ENCODE data around the gene HEPHL1. TPM values are rescaled to one million over a fixed set of nuclear protein-coding genes. Genes with fewer than 3 reads are reported as not detected.

Gene HEPHL1
- total RNA-seq, 3 donors from 2014 or later, result not detected

GRCh38 chr11:94084164-94084563 is 63.0 kb downstream of the HEPHL1 start:
- no peaks in the 10 kb centered on the region for H3K9me3 Mint-ChIP-seq
- no peak overlapping the region for H3K4me3 Mint-ChIP-seq
- DNase-seq (no peak), ATAC-seq (no peak)
- peaks cover 5% of the 10 kb centered on the region for H3K27me3 Mint-ChIP-seq (ENCODE audit: low read depth)
- H3K4me1 Mint-ChIP-seq (ENCODE audit: low read depth), result no peaks in the 10 kb centered on the region
- no peaks in the 10 kb centered on the region for H3K36me3 Mint-ChIP-seq (ENCODE audit: insufficient read depth)

GRCh38 chr11:94088906-94089305 is 67.8 kb downstream of the HEPHL1 start:
- H3K9me3 Mint-ChIP-seq, result no peaks in the 10 kb centered on the region
- DNase-seq (no peak), ATAC-seq (no peak)
- peaks cover 6% of the 10 kb centered on the region for H3K27me3 Mint-ChIP-seq (ENCODE audit: low read depth)
- no peak overlapping the region for H3K4me3 Mint-ChIP-seq
- H3K4me1 Mint-ChIP-seq (ENCODE audit: low read depth), result no peaks in the 10 kb centered on the region
- H3K36me3 Mint-ChIP-seq (ENCODE audit: insufficient read depth), result no peaks in the 10 kb centered on the region

- Mint-ChIP-seq H3K36me3 (ENCODE audit: insufficient read depth) (no peaks in the 10 kb centered on the region), H3K27me3 (ENCODE audit: low read depth) (peaks cover 6% of the 10 kb centered on the region), H3K9me3 (no peaks in the 10 kb centered on the region), H3K4me1 (ENCODE audit: low read depth) (no peaks in the 10 kb centered on the region), H3K4me3 (no peak overlapping the region)
- ATAC-seq (no peak), DNase-seq (no peak)
Measured at GRCh38 chr11:94089341-94089740, 68.2 kb downstream of the HEPHL1 start.

GRCh38 chr11:94090401-94090800 is 69.2 kb downstream of the HEPHL1 start:
- Mint-ChIP-seq H3K4me3 (no peak overlapping the region), H3K9me3 (no peaks in the 10 kb centered on the region), H3K36me3 (ENCODE audit: insufficient read depth) (no peaks in the 10 kb centered on the region), H3K4me1 (ENCODE audit: low read depth) (no peaks in the 10 kb centered on the region), H3K27me3 (ENCODE audit: low read depth) (peaks cover 6% of the 10 kb centered on the region)
- ATAC-seq, result no peak
- no peak for DNase-seq

- ATAC-seq (no peak), DNase-seq (no peak)
- H3K4me3 Mint-ChIP-seq, result no peak overlapping the region
- H3K4me1 Mint-ChIP-seq (ENCODE audit: low read depth), result no peaks in the 10 kb centered on the region
- no peaks in the 10 kb centered on the region for H3K9me3 Mint-ChIP-seq
- H3K27me3 Mint-ChIP-seq (ENCODE audit: low read depth), result peaks cover 6% of the 10 kb centered on the region
- H3K36me3 Mint-ChIP-seq (ENCODE audit: insufficient read depth), result no peaks in the 10 kb centered on the region
Measured at GRCh38 chr11:94091091-94091490, 69.9 kb downstream of the HEPHL1 start.

- Mint-ChIP-seq H3K36me3 (ENCODE audit: insufficient read depth) (no peaks in the 10 kb centered on the region), H3K4me3 (no peak overlapping the region), H3K27me3 (ENCODE audit: low read depth) (peaks cover 3% of the 10 kb centered on the region), H3K4me1 (ENCODE audit: low read depth) (no peaks in the 10 kb centered on the region), H3K9me3 (peaks cover 18% of the 10 kb centered on the region)
- DNase-seq, result no peak
- ATAC-seq, result no peak
Measured at GRCh38 chr11:94100253-94100652, 79.1 kb downstream of the HEPHL1 start.

- peaks cover 4% of the 10 kb centered on the region for H3K27me3 Mint-ChIP-seq (ENCODE audit: low read depth)
- no peaks in the 10 kb centered on the region for H3K36me3 Mint-ChIP-seq (ENCODE audit: insufficient read depth)
- H3K4me1 Mint-ChIP-seq (ENCODE audit: low read depth), result no peaks in the 10 kb centered on the region
- no peak overlapping the region for H3K4me3 Mint-ChIP-seq
- DNase-seq (no peak), ATAC-seq (no peak)
- peaks cover 2% of the 10 kb centered on the region for H3K9me3 Mint-ChIP-seq
Measured at GRCh38 chr11:94103471-94103870, 82.3 kb downstream of the HEPHL1 start.

GRCh38 chr11:94104734-94105133 is 83.6 kb downstream of the HEPHL1 start:
- Mint-ChIP-seq H3K9me3 (no peaks in the 10 kb centered on the region), H3K36me3 (ENCODE audit: insufficient read depth) (no peaks in the 10 kb centered on the region), H3K4me3 (no peak overlapping the region), H3K4me1 (ENCODE audit: low read depth) (no peaks in the 10 kb centered on the region), H3K27me3 (ENCODE audit: low read depth) (peaks cover 3% of the 10 kb centered on the region)
- DNase-seq (no peak), ATAC-seq (no peak)

GRCh38 chr11:94106716-94107115 is 85.6 kb downstream of the HEPHL1 start:
- H3K4me1 Mint-ChIP-seq (ENCODE audit: low read depth), result no peaks in the 10 kb centered on the region
- peaks cover 8% of the 10 kb centered on the region for H3K27me3 Mint-ChIP-seq (ENCODE audit: low read depth)
- no peak for ATAC-seq
- H3K9me3 Mint-ChIP-seq, result no peaks in the 10 kb centered on the region
- DNase-seq, result no peak
- H3K36me3 Mint-ChIP-seq (ENCODE audit: insufficient read depth), result no peaks in the 10 kb centered on the region
- H3K4me3 Mint-ChIP-seq, result no peak overlapping the region

GRCh38 chr11:94107363-94107762 is 86.2 kb downstream of the HEPHL1 start:
- no peaks in the 10 kb centered on the region for H3K4me1 Mint-ChIP-seq (ENCODE audit: low read depth)

GRCh38 chr11:94111241-94111640 is 90.1 kb downstream of the HEPHL1 start:
- DNase-seq (no peak), ATAC-seq (no peak)
- H3K36me3 Mint-ChIP-seq (ENCODE audit: insufficient read depth), result no peaks in the 10 kb centered on the region
- H3K9me3 Mint-ChIP-seq, result no peaks in the 10 kb centered on the region
- H3K4me3 Mint-ChIP-seq, result no peak overlapping the region
- H3K4me1 Mint-ChIP-seq (ENCODE audit: low read depth), result no peaks in the 10 kb centered on the region
- peaks cover 8% of the 10 kb centered on the region for H3K27me3 Mint-ChIP-seq (ENCODE audit: low read depth)

More at GRCh38 chr11:94107363-94107762, 86.2 kb downstream of the HEPHL1 start:
- DNase-seq (no peak), ATAC-seq (no peak)
- no peak overlapping the region for H3K4me3 Mint-ChIP-seq
- no peaks in the 10 kb centered on the region for H3K9me3 Mint-ChIP-seq
- peaks cover 9% of the 10 kb centered on the region for H3K27me3 Mint-ChIP-seq (ENCODE audit: low read depth)
- H3K36me3 Mint-ChIP-seq (ENCODE audit: insufficient read depth), result no peaks in the 10 kb centered on the region

GRCh38 chr11:94111660-94112059 is 90.5 kb downstream of the HEPHL1 start:
- H3K9me3 Mint-ChIP-seq, result no peaks in the 10 kb centered on the region
- no peak overlapping the region for H3K4me3 Mint-ChIP-seq

GRCh38 chr11:94112206-94112953 is 91.2 kb downstream of the HEPHL1 start:
- Mint-ChIP-seq H3K4me1 (ENCODE audit: low read depth) (no peaks in the 10 kb centered on the region), H3K36me3 (ENCODE audit: insufficient read depth) (no peaks in the 10 kb centered on the region), H3K9me3 (no peaks in the 10 kb centered on the region), H3K27me3 (ENCODE audit: low read depth) (peaks cover 8% of the 10 kb centered on the region), H3K4me3 (no peak overlapping the region)
- DNase-seq (no peak), ATAC-seq (no peak)

More at GRCh38 chr11:94111660-94112059, 90.5 kb downstream of the HEPHL1 start:
- H3K36me3 Mint-ChIP-seq (ENCODE audit: insufficient read depth), result no peaks in the 10 kb centered on the region
- H3K4me1 Mint-ChIP-seq (ENCODE audit: low read depth), result no peaks in the 10 kb centered on the region
- no peak for DNase-seq
- peaks cover 8% of the 10 kb centered on the region for H3K27me3 Mint-ChIP-seq (ENCODE audit: low read depth)
- ATAC-seq, result no peak

GRCh38 chr11:94117197-94117574 is 96.0 kb downstream of the HEPHL1 start:
- Mint-ChIP-seq H3K4me3 (no peak overlapping the region), H3K36me3 (ENCODE audit: insufficient read depth) (no peaks in the 10 kb centered on the region), H3K9me3 (no peaks in the 10 kb centered on the region), H3K27me3 (ENCODE audit: low read depth) (peaks cover 6% of the 10 kb centered on the region), H3K4me1 (ENCODE audit: low read depth) (no peaks in the 10 kb centered on the region)
- DNase-seq (no peak), ATAC-seq (no peak)

- Mint-ChIP-seq H3K36me3 (ENCODE audit: insufficient read depth) (no peaks in the 10 kb centered on the region), H3K4me3 (no peak overlapping the region), H3K9me3 (no peaks in the 10 kb centered on the region), H3K4me1 (ENCODE audit: low read depth) (no peaks in the 10 kb centered on the region), H3K27me3 (ENCODE audit: low read depth) (peaks cover 6% of the 10 kb centered on the region)
- ATAC-seq (no peak), DNase-seq (no peak)
Measured at GRCh38 chr11:94117871-94118270, 96.7 kb downstream of the HEPHL1 start.

Measured in activated T-cell treated with anti-CD3 and anti-CD28 coated beads, Interleukin-2, amount 50 U/mL, for 4 hours (primary cell).